Fibroblast of lung (primary cell): Measurements from ENCODE around the gene DOCK3. TPM values are rescaled to one million over a fixed set of nuclear protein-coding genes. Genes with fewer than 3 reads are reported as not detected.

ENCODE experiments used
- DNase-seq, 2 donors: peaks; one replicate each; pipeline versions ENCODE4 v3.0.0 to v3.0.0-alpha.2; 2010; ENCODE audit warnings: low read depth in 2 of 2
- H2AFZ ChIP-seq: 2 replicates; pipeline ENCODE4 v1.5.1; 2012; ENCODE audit warnings: low read length, control low read depth, inconsistent platforms
- H3K27ac ChIP-seq: 2 replicates; pipeline ENCODE4 v1.5.1; 2011; ENCODE audit warnings: low read length, control low read depth; ENCODE audit not compliant: insufficient read depth
- H3K27me3 ChIP-seq: 2 replicates; pipeline ENCODE4 v1.5.1; 2011; ENCODE audit warnings: mild to moderate bottlenecking, low read length; ENCODE audit not compliant: control insufficient read depth, insufficient read depth
- H3K36me3 ChIP-seq: 2 replicates; pipeline ENCODE4 v1.5.1; 2011; ENCODE audit warnings: low read length; ENCODE audit not compliant: control insufficient read depth, insufficient read depth
- H3K4me1 ChIP-seq: 2 replicates; pipeline ENCODE4 v1.5.1; 2011; ENCODE audit warnings: low read length; ENCODE audit not compliant: control insufficient read depth, insufficient read depth; ENCODE audit errors: extremely low read depth
- H3K4me2 ChIP-seq: 2 replicates; pipeline ENCODE4 v1.5.1; 2011; ENCODE audit warnings: low read length, control low read depth; ENCODE audit not compliant: insufficient read depth; ENCODE audit errors: extremely low read depth
- H3K4me3 ChIP-seq, 4 experiments: fragments of 200-600 bp in 1 of 4; sonication (generic) in 1 of 4; replicated peaks in 1 of 4; 2 replicates each; pipeline ENCODE4 v1.5.1; 2011 to 2016; ENCODE audit warnings: low read length in 4 of 4, low read depth in 3 of 4, mild to moderate bottlenecking in 3 of 4, control low read depth in 2 of 4, inconsistent platforms in 1 of 4, mixed read lengths in 1 of 4; ENCODE audit not compliant: insufficient read depth in 1 of 4; ENCODE audit errors: control extremely low read depth in 1 of 4
- H3K79me2 ChIP-seq: 2 replicates; pipeline ENCODE4 v1.5.1; 2012; ENCODE audit warnings: mild to moderate bottlenecking, low read length, inconsistent platforms; ENCODE audit not compliant: control insufficient read depth, insufficient read depth
- H3K9ac ChIP-seq: 2 replicates; pipeline ENCODE4 v1.5.1; 2011; ENCODE audit warnings: mild to moderate bottlenecking, low read length, control low read depth; ENCODE audit not compliant: insufficient read depth
- H3K9me3 ChIP-seq: 2 replicates; pipeline ENCODE4 v1.5.1; 2012; ENCODE audit warnings: low read depth, low read length; ENCODE audit not compliant: control insufficient read depth, insufficient read depth
- H4K20me1 ChIP-seq: 2 replicates; pipeline ENCODE4 v1.5.1; 2011; ENCODE audit warnings: low read length; ENCODE audit not compliant: control insufficient read depth, insufficient read depth; ENCODE audit errors: extremely low read depth
- EZH2 ChIP-seq: IDR thresholded peaks from 2 replicates; pipeline ENCODE4 v1.5.1; 2012; ENCODE audit warnings: low read length, control low read depth, mild to moderate bottlenecking; ENCODE audit errors: missing control alignments
- polyA plus RNA-seq, 2 donors: library from polyadenylated mRNA; depleted of rRNA in 1 of 2; stranded (reverse) in 1 of 2; unstranded in 1 of 2; fragments of >200 nt; gene quantifications; 2 replicates each; pipeline ENCODE4 v1.2.1, GENCODE V29; 2011 to 2012; ENCODE audit warnings: missing spikeins in 1 of 2
- total RNA-seq: library from RNA; depleted of rRNA; stranded (reverse); fragments of >200 nt; gene quantifications from 2 replicates; pipeline ENCODE4 v1.2.1, GENCODE V29; 2014
- TF ChIP-seq, protein P1 (sequence below), 2 donors: IDR thresholded peaks in 1 of 2; conservative IDR thresholded peaks in 1 of 2; 1 replicate in 1 of 2; 2 replicates in 1 of 2; pipeline ENCODE4 v1.5.1; 2011 to 2012; ENCODE audit warnings: low read length in 2 of 2, control low read depth in 1 of 2, inconsistent platforms in 1 of 2, low read depth in 1 of 2, mild to moderate bottlenecking in 1 of 2

Gene DOCK3
- total and polyA plus RNA-seq, 2 donors (not counting 1 experiment from before 2014, with no cell fraction given): 0.07 to 0.17 TPM

DNA sequence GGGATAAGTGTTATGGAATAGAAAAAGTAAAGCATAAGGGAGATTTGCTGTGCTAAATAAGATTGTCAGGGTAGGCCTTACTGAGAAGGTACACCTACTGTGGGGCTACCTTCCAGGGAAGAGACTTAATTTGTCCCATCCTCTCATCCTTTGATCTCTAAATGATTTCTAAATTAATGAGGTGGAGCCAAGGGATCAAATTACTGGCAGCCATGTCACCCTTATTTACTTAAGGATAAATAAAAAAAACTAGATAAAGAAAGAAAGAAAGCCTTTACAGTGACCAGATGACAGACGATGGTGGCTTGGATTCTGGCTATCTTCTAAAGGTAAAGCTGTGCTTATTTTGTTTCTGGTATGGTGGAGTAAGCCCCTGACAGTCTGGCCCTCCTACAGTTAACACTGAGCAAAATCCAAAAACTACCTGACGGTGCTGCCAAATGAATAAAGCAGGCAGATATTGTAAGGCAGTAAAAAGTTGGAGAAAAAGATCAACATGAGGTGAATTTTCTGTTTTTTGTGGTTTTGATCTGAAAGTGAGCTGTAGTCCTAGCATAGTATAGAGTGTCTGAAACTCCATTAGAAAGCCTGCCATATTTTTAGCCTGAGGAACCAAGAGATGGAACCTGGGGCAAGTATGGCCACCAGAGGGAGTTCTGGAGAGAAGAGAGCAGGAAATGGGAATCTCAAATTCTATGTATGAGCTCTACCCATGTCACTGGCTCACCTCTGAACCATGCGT lies 425.2 kb downstream of the DOCK3 start:
- Histone ChIP-seq H3K4me2 (no peak overlapping the region), H3K9me3 (no peaks in the 10 kb centered on the region), H4K20me1 (no peaks in the 10 kb centered on the region), H3K27ac (no peak overlapping the region), H3K9ac (no peak overlapping the region), H3K4me3 (no peak overlapping the region), H3K79me2 (no peaks in the 10 kb centered on the region), H3K36me3 (no peaks in the 10 kb centered on the region), H3K4me1 (no peaks in the 10 kb centered on the region), H2AFZ (no peak overlapping the region), H3K27me3 (no peaks in the 10 kb centered on the region)
- TF ChIP-seq EZH2: no peak
- TF ChIP-seq, protein P1, sequence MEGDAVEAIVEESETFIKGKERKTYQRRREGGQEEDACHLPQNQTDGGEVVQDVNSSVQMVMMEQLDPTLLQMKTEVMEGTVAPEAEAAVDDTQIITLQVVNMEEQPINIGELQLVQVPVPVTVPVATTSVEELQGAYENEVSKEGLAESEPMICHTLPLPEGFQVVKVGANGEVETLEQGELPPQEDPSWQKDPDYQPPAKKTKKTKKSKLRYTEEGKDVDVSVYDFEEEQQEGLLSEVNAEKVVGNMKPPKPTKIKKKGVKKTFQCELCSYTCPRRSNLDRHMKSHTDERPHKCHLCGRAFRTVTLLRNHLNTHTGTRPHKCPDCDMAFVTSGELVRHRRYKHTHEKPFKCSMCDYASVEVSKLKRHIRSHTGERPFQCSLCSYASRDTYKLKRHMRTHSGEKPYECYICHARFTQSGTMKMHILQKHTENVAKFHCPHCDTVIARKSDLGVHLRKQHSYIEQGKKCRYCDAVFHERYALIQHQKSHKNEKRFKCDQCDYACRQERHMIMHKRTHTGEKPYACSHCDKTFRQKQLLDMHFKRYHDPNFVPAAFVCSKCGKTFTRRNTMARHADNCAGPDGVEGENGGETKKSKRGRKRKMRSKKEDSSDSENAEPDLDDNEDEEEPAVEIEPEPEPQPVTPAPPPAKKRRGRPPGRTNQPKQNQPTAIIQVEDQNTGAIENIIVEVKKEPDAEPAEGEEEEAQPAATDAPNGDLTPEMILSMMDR (conservative IDR thresholded peaks at IDR 0.05 in 1 of 2, IDR thresholded peaks at IDR 0.05 in 1 of 2; ENCODE audit: low read depth in 1 of 2, low read length in 2 of 2): peak; percentile 82 to 92
- peak; percentile 44 to 62 for DNase-seq

DNA sequence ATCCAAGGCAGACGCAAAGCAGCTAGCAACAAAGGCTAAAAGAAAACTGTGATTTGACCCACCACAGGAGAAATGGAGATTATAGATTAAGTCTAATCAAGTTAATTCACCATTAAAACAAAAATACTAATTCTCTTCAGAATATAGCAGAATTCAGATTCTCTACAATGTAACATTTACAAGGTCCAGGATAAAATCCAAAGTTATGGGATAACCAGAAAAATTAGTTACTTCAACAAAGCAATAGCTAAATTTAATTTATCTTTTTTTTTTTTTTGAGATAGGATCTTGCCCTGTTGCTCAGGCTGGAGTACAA lies 425.8 kb downstream of the DOCK3 start:
- TF ChIP-seq, protein P1 (conservative IDR thresholded peaks at IDR 0.05 in 1 of 2, IDR thresholded peaks at IDR 0.05 in 1 of 2; ENCODE audit: low read depth in 1 of 2, low read length in 2 of 2): no peak
- TF ChIP-seq EZH2: no peak
- Histone ChIP-seq H2AFZ (no peak overlapping the region), H3K27ac (no peak overlapping the region)

DNA sequence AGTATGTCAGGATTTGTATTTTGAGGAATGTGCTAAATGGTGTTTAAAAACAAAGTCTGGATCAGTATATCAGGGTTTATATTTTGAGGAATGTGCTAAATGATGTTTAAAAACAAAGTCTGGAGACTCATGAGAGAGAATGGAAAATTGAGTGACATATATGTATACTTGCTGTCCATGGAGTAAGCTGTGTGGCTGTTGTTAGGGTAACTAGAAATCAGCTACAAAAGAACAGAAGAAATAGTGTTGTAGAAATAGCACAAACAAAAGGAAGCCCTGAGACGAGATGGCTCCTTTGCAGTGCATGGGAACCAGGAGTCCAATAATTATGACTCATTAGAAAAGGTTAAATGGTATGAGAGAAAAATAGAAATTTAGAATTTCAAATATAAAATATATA lies 427.7 kb downstream of the DOCK3 start:
- Histone ChIP-seq H3K36me3 (no peaks in the 10 kb centered on the region), H2AFZ (no peak overlapping the region), H3K27ac (no peak overlapping the region), H3K4me1 (no peaks in the 10 kb centered on the region), H3K9ac (no peak overlapping the region), H3K27me3 (no peaks in the 10 kb centered on the region), H3K4me3 (no peak overlapping the region), H4K20me1 (no peaks in the 10 kb centered on the region), H3K79me2 (no peaks in the 10 kb centered on the region), H3K9me3 (no peaks in the 10 kb centered on the region), H3K4me2 (no peak overlapping the region)
- TF ChIP-seq EZH2: no peak
- TF ChIP-seq, protein P1 (conservative IDR thresholded peaks at IDR 0.05 in 1 of 2, IDR thresholded peaks at IDR 0.05 in 1 of 2; ENCODE audit: low read depth in 1 of 2, low read length in 2 of 2): no peak
- DNase-seq: no peak

More for the DNA sequence above, 425.8 kb downstream of the DOCK3 start:
- Histone ChIP-seq H3K4me2 (no peak overlapping the region), H3K4me1 (no peaks in the 10 kb centered on the region), H3K79me2 (no peaks in the 10 kb centered on the region), H3K9ac (no peak overlapping the region), H3K27me3 (no peaks in the 10 kb centered on the region), H3K4me3 (no peak overlapping the region), H3K9me3 (no peaks in the 10 kb centered on the region), H4K20me1 (no peaks in the 10 kb centered on the region), H3K36me3 (no peaks in the 10 kb centered on the region)
- no peak for DNase-seq
